Neural cell (in vitro differentiated cells): Measurements from ENCODE around the gene AFF1.

Experiments used
- EZH2 ChIP-seq: fragments of 200-600, 300-800 bp; shearing (Covaris generic), sonication (generic); IDR thresholded peaks from 2 replicates; pipeline ENCODE4 v1.6.1; 2014; ENCODE audit warnings: antibody characterized with exemption, low read length, borderline replicate concordance, mild to moderate bottlenecking; ENCODE audit not compliant: insufficient read depth, poor library complexity, severe bottlenecking
- TF ChIP-seq, protein P1 (sequence below): fragments of 450-650 bp; IDR thresholded peaks from 2 replicates; pipeline ENCODE4 v1.5.1; 2014; ENCODE audit warnings: antibody characterized with exemption, mild to moderate bottlenecking, moderate library complexity; ENCODE audit not compliant: poor library complexity, severe bottlenecking

DNA sequence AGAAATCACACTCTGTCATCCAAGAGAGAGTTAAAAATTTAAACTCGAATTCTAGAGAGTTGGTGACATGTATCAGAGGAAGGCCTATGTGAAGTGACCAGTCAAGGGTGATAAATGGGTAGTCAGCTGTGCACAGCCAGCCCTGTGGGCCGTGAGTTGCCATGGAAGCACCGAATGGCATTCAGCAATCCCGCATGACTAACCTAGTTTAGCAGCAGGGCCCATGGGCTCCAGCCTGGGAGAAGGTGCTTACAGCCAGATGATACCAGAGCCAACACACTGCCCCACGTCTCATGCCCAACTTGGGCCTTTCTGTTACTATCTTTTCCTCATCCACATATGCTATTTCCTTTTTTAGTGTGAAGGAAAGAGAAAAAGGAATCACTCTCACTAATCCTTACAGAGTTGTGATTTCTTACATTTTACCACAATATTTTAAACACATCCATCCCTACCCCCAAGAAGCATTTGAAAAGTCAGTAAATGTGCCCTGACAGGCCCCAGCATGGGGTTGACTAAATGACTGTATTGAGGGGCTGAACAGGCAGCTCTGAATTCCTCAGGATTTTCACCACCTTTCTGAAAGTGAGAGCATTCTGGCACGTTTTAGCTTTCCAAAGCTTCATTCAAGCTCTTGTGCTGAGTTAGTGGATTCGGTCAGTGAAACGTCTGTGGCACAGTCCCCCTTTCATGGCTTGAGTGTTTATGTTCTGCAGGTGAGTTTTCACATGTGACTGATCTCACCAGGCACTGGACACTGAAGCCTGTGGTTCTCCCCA, 104.2 kb downstream of the AFF1 start:
- TF ChIP-seq, protein P1, sequence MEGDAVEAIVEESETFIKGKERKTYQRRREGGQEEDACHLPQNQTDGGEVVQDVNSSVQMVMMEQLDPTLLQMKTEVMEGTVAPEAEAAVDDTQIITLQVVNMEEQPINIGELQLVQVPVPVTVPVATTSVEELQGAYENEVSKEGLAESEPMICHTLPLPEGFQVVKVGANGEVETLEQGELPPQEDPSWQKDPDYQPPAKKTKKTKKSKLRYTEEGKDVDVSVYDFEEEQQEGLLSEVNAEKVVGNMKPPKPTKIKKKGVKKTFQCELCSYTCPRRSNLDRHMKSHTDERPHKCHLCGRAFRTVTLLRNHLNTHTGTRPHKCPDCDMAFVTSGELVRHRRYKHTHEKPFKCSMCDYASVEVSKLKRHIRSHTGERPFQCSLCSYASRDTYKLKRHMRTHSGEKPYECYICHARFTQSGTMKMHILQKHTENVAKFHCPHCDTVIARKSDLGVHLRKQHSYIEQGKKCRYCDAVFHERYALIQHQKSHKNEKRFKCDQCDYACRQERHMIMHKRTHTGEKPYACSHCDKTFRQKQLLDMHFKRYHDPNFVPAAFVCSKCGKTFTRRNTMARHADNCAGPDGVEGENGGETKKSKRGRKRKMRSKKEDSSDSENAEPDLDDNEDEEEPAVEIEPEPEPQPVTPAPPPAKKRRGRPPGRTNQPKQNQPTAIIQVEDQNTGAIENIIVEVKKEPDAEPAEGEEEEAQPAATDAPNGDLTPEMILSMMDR: no peak
- no peak for TF ChIP-seq EZH2
